ENCODE results near the gene GP1BB. TPM values are rescaled to one million over a fixed set of nuclear protein-coding genes. Genes with fewer than 3 reads are reported as not detected.

GP1BB gene
- total RNA-seq, 1 donor from 2014 or later = 4.6 TPM

GRCh38 chr22:19766511-19767426 is 43.4 kb downstream of the GP1BB start:
- no peaks in the 10 kb centered on the region for H3K36me3 Mint-ChIP-seq (ENCODE audit: low read depth)
- no peaks in the 10 kb centered on the region for H3K9me3 Mint-ChIP-seq
- TF ChIP-seq CTCF (conservative IDR thresholded peaks at IDR 0.05) = peak; percentile 60
- H3K4me3 Mint-ChIP-seq = no peak overlapping the region
- H3K27me3 Mint-ChIP-seq (ENCODE audit: low read depth) = peaks cover 91% of the 10 kb centered on the region
- no peak overlapping the region for H3K27ac Mint-ChIP-seq (ENCODE audit: unreplicated experiment)
- DNase-seq (ENCODE audit: low read depth, low spot score) = no peak
- peaks cover 4% of the 10 kb centered on the region for H3K4me1 Mint-ChIP-seq

GRCh38 chr22:19767427-19768341 is 44.3 kb downstream of the GP1BB start:
- no peak for TF ChIP-seq CTCF (conservative IDR thresholded peaks at IDR 0.05)
- Mint-ChIP-seq H3K36me3 (ENCODE audit: low read depth) (no peaks in the 10 kb centered on the region), H3K4me1 (peaks cover 4% of the 10 kb centered on the region), H3K9me3 (no peaks in the 10 kb centered on the region), H3K4me3 (no peak overlapping the region), H3K27me3 (ENCODE audit: low read depth) (peaks cover 90% of the 10 kb centered on the region), H3K27ac (ENCODE audit: unreplicated experiment) (no peak overlapping the region)
- DNase-seq (ENCODE audit: low read depth, low spot score) = no peak

- H3K9me3 Mint-ChIP-seq = no peaks in the 10 kb centered on the region
- H3K27me3 Mint-ChIP-seq (ENCODE audit: low read depth) = peaks cover 84% of the 10 kb centered on the region
- H3K36me3 Mint-ChIP-seq (ENCODE audit: low read depth) = no peaks in the 10 kb centered on the region
- no peak for TF ChIP-seq CTCF (conservative IDR thresholded peaks at IDR 0.05)
- H3K4me1 Mint-ChIP-seq = peaks cover 4% of the 10 kb centered on the region
- H3K27ac Mint-ChIP-seq (ENCODE audit: unreplicated experiment) = no peak overlapping the region
- H3K4me3 Mint-ChIP-seq = no peak overlapping the region
- no peak for DNase-seq (ENCODE audit: low read depth, low spot score)
Measured at GRCh38 chr22:19769393-19769715, 46.0 kb downstream of the GP1BB start.

GRCh38 chr22:19770349-19771220 is 47.2 kb downstream of the GP1BB start:
- Mint-ChIP-seq H3K27me3 (ENCODE audit: low read depth) (peaks cover 76% of the 10 kb centered on the region), H3K4me3 (no peak overlapping the region), H3K4me1 (no peaks in the 10 kb centered on the region), H3K9me3 (no peaks in the 10 kb centered on the region), H3K27ac (ENCODE audit: unreplicated experiment) (no peak overlapping the region), H3K36me3 (ENCODE audit: low read depth) (no peaks in the 10 kb centered on the region)
- no peak for TF ChIP-seq CTCF (conservative IDR thresholded peaks at IDR 0.05)
- no peak for DNase-seq (ENCODE audit: low read depth, low spot score)

GRCh38 chr22:19772422-19772672 is 49.0 kb downstream of the GP1BB start:
- H3K27me3 Mint-ChIP-seq (ENCODE audit: low read depth) = peaks cover 64% of the 10 kb centered on the region
- H3K27ac Mint-ChIP-seq (ENCODE audit: unreplicated experiment) = no peak overlapping the region
- H3K4me3 Mint-ChIP-seq = no peak overlapping the region
- no peaks in the 10 kb centered on the region for H3K36me3 Mint-ChIP-seq (ENCODE audit: low read depth)
- no peak for TF ChIP-seq CTCF (conservative IDR thresholded peaks at IDR 0.05)
- no peaks in the 10 kb centered on the region for H3K9me3 Mint-ChIP-seq
- H3K4me1 Mint-ChIP-seq = no peaks in the 10 kb centered on the region
- no peak for DNase-seq (ENCODE audit: low read depth, low spot score)
